A549 (cell line): ENCODE results near the gene ASTL. TPM values are rescaled to one million over a fixed set of nuclear protein-coding genes. Genes with fewer than 3 reads are reported as not detected.

Source experiments
- ATAC-seq, 2 experiments: fragments of 200-7000 bp in 1 of 2; fragments of >200 bp in 1 of 2; cut with Nextera tagmentation in 1 of 2; cut with Tn5 transposase in 1 of 2; 3 replicates each; pipeline versions ENCODE4 v1.8.0 to v1.9.1; 2018 to 2020; ENCODE audit warnings: mild to moderate bottlenecking in 1 of 2, moderate library complexity in 1 of 2
- CTCF ChIA-PET: fragments of 300-600 bp; sonication (Branson Sonifier 250); formaldehyde crosslinking; extraction: SDS; loops from one replicate; lab custom pipeline; 2021; ENCODE audit warnings: antibody characterized with exemption, inconsistent platforms; lab: Yijun Ruan, JAX
- POLR2A ChIA-PET: fragments of 350-600 bp; formaldehyde crosslinking; extraction: SDS; loops from one replicate; lab custom pipeline; 2021; ENCODE audit warnings: antibody characterized with exemption, inconsistent platforms; lab: Yijun Ruan, JAX
- DNase-seq, 2 experiments: peaks; one replicate each; pipeline versions ENCODE4 v3.0.0 to v3.0.0-alpha.2; 2011 to 2016; ENCODE audit warnings: low read depth in 1 of 2, low spot score in 1 of 2
- FAIRE-seq: peaks from 2 replicates; lab custom pipeline; 2011; peaks lifted over from hg19 to GRCh38; lab: Jason Lieb, UNC
- H3K27ac ChIP-seq, 2 experiments: fragments of >200 bp; sonication (Bioruptor Twin); formaldehyde crosslinking; 3 replicates each; pipeline ENCODE4 v1.5.1; 2016 to 2017
- H3K4me1 ChIP-seq: fragments of >200 bp; sonication (Bioruptor Twin); formaldehyde crosslinking; 3 replicates; pipeline ENCODE4 v1.6.1; 2016
- H3K4me2 ChIP-seq: fragments of >200 bp; sonication (Bioruptor Twin); formaldehyde crosslinking; 3 replicates; pipeline ENCODE4 v1.6.1; 2016
- H3K4me3 ChIP-seq: fragments of >200 bp; sonication (Bioruptor Twin); formaldehyde crosslinking; 3 replicates; pipeline ENCODE4 v1.5.1; 2016
- H3K9me3 ChIP-seq: fragments of >200 bp; sonication (Bioruptor Twin); formaldehyde crosslinking; 3 replicates; pipeline ENCODE4 v1.6.1; 2016
- ATOH8 ChIP-seq: fragments of 250-450 bp; sonication (Bioruptor Pico); IDR thresholded peaks from 2 replicates; pipeline ENCODE4 v1.5.0; 2020; ENCODE audit warnings: low read depth, mild to moderate bottlenecking, moderate library complexity
- CEBPB ChIP-seq, 2 experiments: fragments of >200 bp in 1 of 2; sonication (Bioruptor Twin) in 1 of 2; formaldehyde crosslinking in 1 of 2; IDR thresholded peaks; 2 replicates each; pipeline ENCODE4 v1.6.1; 2012 to 2016
- EHF ChIP-seq: fragments of 250-450 bp; sonication (Bioruptor Pico); IDR thresholded peaks from 2 replicates; pipeline ENCODE4 v1.5.0; 2020; ENCODE audit warnings: mild to moderate bottlenecking
- ESRRA ChIP-seq: fragments of 150-350 bp; IDR thresholded peaks from 2 replicates; pipeline ENCODE4 v1.6.1; 2014; ENCODE audit warnings: mild to moderate bottlenecking, low read length, borderline replicate concordance
- FOSL2 ChIP-seq, 2 experiments: fragments of 450-650 bp in 1 of 2; fragments of >200 bp in 1 of 2; sonication (Bioruptor Twin) in 1 of 2; formaldehyde crosslinking; IDR thresholded peaks; 2 replicates each; pipeline versions ENCODE4 v1.5.0 to v1.6.1; 2016 to 2020; ENCODE audit warnings: mild to moderate bottlenecking in 1 of 2, moderate library complexity in 1 of 2
- HDAC2 ChIP-seq: fragments of 200-600 bp; sonication (generic); IDR thresholded peaks from 2 replicates; pipeline ENCODE4 v1.6.1; 2016
- HES2 ChIP-seq: fragments of >200 bp; sonication (Bioruptor Twin); formaldehyde crosslinking; IDR thresholded peaks from 2 replicates; pipeline ENCODE4 v1.6.1; 2016
- HEYL ChIP-seq: fragments of 250-450 bp; sonication (Bioruptor Pico); IDR thresholded peaks from 2 replicates; pipeline ENCODE4 v1.8.0; 2021; ENCODE audit warnings: mild to moderate bottlenecking, moderate library complexity
- HMGXB4 ChIP-seq: fragments of 250-450 bp; sonication (Bioruptor Pico); IDR thresholded peaks from 2 replicates; pipeline ENCODE4 v1.5.0; 2021; ENCODE audit warnings: mild to moderate bottlenecking, moderate library complexity, borderline replicate concordance
- HOXA7 ChIP-seq: fragments of 250-450 bp; sonication (Bioruptor Pico); IDR thresholded peaks from 2 replicates; pipeline ENCODE4 v1.5.0; 2020; ENCODE audit warnings: mild to moderate bottlenecking, moderate library complexity
- JUN ChIP-seq, 2 experiments: fragments of >200 bp; sonication (Bioruptor Twin); formaldehyde crosslinking; IDR thresholded peaks; 2 replicates in 1 of 2; 3 replicates in 1 of 2; pipeline ENCODE4 v1.6.1; 2016 to 2017
- JUNB ChIP-seq: fragments of >200 bp; sonication (Bioruptor Twin); formaldehyde crosslinking; IDR thresholded peaks from 2 replicates; pipeline ENCODE4 v1.6.1; 2016
- KDM1A ChIP-seq: fragments of 200-600 bp; sonication (generic); IDR thresholded peaks from 2 replicates; pipeline ENCODE4 v1.6.1; 2016; ENCODE audit warnings: low read depth, mild to moderate bottlenecking
- KDM5A ChIP-seq: fragments of 200-600 bp; sonication (generic); IDR thresholded peaks from 2 replicates; pipeline ENCODE4 v1.6.1; 2016; ENCODE audit warnings: antibody characterized with exemption, mild to moderate bottlenecking
- MYC ChIP-seq: IDR thresholded peaks from 2 replicates; pipeline ENCODE4 v1.6.1; 2012; ENCODE audit warnings: mild to moderate bottlenecking, inconsistent platforms, low read length, improper control_type of control experiment, borderline replicate concordance
- NFE2L2 ChIP-seq: fragments of 150-350 bp; conservative IDR thresholded peaks from 2 replicates; pipeline ENCODE4 v1.6.1; 2014; ENCODE audit warnings: low read length
- PHF8 ChIP-seq: fragments of 200-600 bp; sonication (generic); IDR thresholded peaks from 2 replicates; pipeline ENCODE4 v1.6.1; 2016; ENCODE audit warnings: low read depth, mild to moderate bottlenecking, antibody characterized with exemption, moderate library complexity, borderline replicate concordance
- POLR2A ChIP-seq: IDR thresholded peaks from 2 replicates; pipeline ENCODE4 v1.6.1; 2012; ENCODE audit warnings: mild to moderate bottlenecking, low read length
- RARB ChIP-seq: fragments of 250-450 bp; sonication (Bioruptor Pico); IDR thresholded peaks from 2 replicates; pipeline ENCODE4 v1.8.0; 2021; ENCODE audit warnings: mild to moderate bottlenecking, moderate library complexity
- RCOR1 ChIP-seq: fragments of 150-350 bp; IDR thresholded peaks from 2 replicates; pipeline ENCODE4 v1.6.1; 2014; ENCODE audit warnings: antibody characterized with exemption, low read length, low read depth
- RFX5 ChIP-seq: fragments of 450-650 bp; IDR thresholded peaks from 2 replicates; pipeline ENCODE4 v1.7.1; 2014; ENCODE audit warnings: antibody characterized with exemption, mild to moderate bottlenecking, moderate library complexity
- RNF2 ChIP-seq: fragments of 200-600 bp; sonication (generic); IDR thresholded peaks from 2 replicates; pipeline ENCODE4 v1.6.1; 2016; ENCODE audit warnings: low read depth, mild to moderate bottlenecking, antibody characterized with exemption, moderate library complexity, borderline replicate concordance
- SREBF2 ChIP-seq: fragments of 450-650 bp; IDR thresholded peaks from 2 replicates; pipeline ENCODE4 v1.6.1; 2014; ENCODE audit warnings: mild to moderate bottlenecking, moderate library complexity
- ZC3H11A ChIP-seq: fragments of 450-650 bp; IDR thresholded peaks from 2 replicates; pipeline ENCODE4 v1.6.1; 2014; ENCODE audit warnings: antibody characterized with exemption, mild to moderate bottlenecking
- ZNF302 ChIP-seq: fragments of 250-450 bp; sonication (Bioruptor Pico); IDR thresholded peaks from 2 replicates; pipeline ENCODE4 v1.9.0; 2021; ENCODE audit warnings: inconsistent platforms, mild to moderate bottlenecking, moderate library complexity
- ZSCAN20 ChIP-seq: fragments of 250-450 bp; sonication (Bioruptor Pico); IDR thresholded peaks from 2 replicates; pipeline ENCODE4 v1.8.0; 2022; ENCODE audit warnings: mild to moderate bottlenecking, moderate library complexity
- WGBS: methylation state at CpG from one replicate; pipeline ENCODE4 v1.1.6; 2017; ENCODE audit errors: missing lambda C conversion rate; 5-methylcytosine and 5-hydroxymethylcytosine counted together
- polyA plus RNA-seq, 4 experiments: library from polyadenylated mRNA; depleted of rRNA in 3 of 4; stranded (reverse); fragments of >200 nt; fragmentation: RNase III in 1 of 4; extraction: RNeasy Plus Mini Kit Qiagen cat#74134 plus additional on column Dnase treatment in 1 of 4; gene quantifications; 2 replicates in 3 of 4; 3 replicates in 1 of 4; pipeline ENCODE4 v1.2.3, GENCODE V29; 2011 to 2017
- TF ChIP-seq, protein P1 (sequence below): fragments of >200 bp; sonication (Bioruptor Twin); formaldehyde crosslinking; IDR thresholded peaks from 3 replicates; pipeline ENCODE4 v1.5.1; 2016

The ASTL gene
- polyA plus RNA-seq, 2 of the 4 experiments (the other 2 are of a cell fraction), result not detected

GRCh38 chr2:96134421-96134820 lies 3.9 kb downstream of the ASTL start:
- TF ChIP-seq HEYL (CRISPR knock-in tag) (no peak), HOXA7 (CRISPR knock-in tag) (no peak), NFE2L2 (no peak), JUNB (no peak), RNF2 (no peak), RFX5 (no peak), JUN (IDR thresholded peaks at IDR 0.05) (no peak), POLR2A (no peak), RARB (CRISPR knock-in tag) (no peak), HMGXB4 (CRISPR knock-in tag) (no peak), ZC3H11A (no peak), FOSL2 (IDR thresholded peaks at IDR 0.05) (no peak), FOSL2 (CRISPR knock-in tag; IDR thresholded peaks at IDR 0.05) (no peak), RCOR1 (no peak), KDM1A (no peak), PHF8 (no peak), HDAC2 (no peak)
- ATAC-seq, result no peak
- Histone ChIP-seq H3K9me3 (no peaks in the 10 kb centered on the region), H3K4me2 (no peak overlapping the region), H3K27ac (no peak overlapping the region), H3K4me3 (no peak overlapping the region), H3K4me1 (no peaks in the 10 kb centered on the region)
- DNase-seq, result no peak
- 42% methylated on average over 9 of the region's 11 CpGs for WGBS
- POLR2A ChIA-PET, result no interaction called here
- FAIRE-seq, result no peak
- CTCF ChIA-PET, result no interaction called here

DNA sequence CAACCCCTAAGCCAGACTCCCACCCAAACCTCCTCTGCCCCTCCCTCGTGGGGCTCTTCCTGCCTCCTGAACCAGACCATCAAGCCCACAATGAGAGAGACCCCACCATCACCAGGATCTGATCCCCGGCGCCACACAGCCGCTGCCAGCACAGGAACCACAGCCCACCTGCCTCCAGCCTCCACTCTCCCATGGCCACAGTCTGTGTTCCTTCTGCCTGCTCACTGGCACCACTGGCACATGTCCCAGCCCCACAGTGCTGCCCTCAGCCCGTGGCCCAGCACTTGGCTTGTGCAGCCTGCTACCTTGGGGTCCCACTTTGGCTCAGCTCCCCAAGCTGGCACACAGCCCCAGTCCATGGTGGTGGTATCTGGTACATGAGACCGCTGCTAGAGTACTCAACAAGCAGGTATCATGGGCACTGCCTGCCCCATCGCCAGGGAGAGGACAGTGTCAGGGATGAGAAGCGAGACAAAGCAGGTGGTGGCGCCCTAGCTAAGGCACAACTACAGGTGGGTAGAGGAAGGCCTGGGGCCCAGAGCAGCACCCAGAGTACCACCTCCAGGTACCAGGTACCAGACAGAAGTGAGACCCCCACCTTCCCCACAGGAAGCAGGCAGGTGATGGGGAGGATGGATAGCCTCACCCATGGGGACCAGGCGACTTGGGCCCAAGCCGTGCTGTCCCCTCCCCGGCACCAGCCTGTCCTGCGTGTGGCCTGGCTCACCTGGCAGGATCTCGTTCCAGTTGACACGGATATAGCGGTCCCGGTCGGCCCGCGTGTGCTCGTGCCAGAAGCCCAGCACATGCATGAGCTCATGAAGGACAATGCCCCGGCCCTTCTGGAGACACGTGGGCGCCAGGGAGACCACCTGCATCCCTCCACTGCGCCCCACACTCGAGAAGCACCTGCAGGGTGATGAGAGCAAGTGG lies 6.2 kb downstream of the ASTL start:
- CTCF ChIA-PET, result interaction anchor here (1.4 to 2.2 kb wide), 2 partner anchors 14 to 42 kb away, joined by 4 to 8 read pairs; no protein-coding TSS in a partner anchor
- H3K4me1 ChIP-seq, result no peaks in the 10 kb centered on the region
- no peak overlapping the region for H3K4me3 ChIP-seq
- POLR2A ChIA-PET, result no interaction called here
- no peaks in the 10 kb centered on the region for H3K9me3 ChIP-seq
- DNase-seq (no peak), ATAC-seq (no peak), FAIRE-seq (no peak)
- TF ChIP-seq SREBF2, result no peak
- TF ChIP-seq ZSCAN20 (CRISPR knock-in tag), result no peak
- no peak for TF ChIP-seq RCOR1
- TF ChIP-seq EHF (CRISPR knock-in tag), result no peak
- TF ChIP-seq KDM5A, result no peak
- no peak for TF ChIP-seq ATOH8 (CRISPR knock-in tag)
- no peak for TF ChIP-seq ESRRA
- no peak for TF ChIP-seq HES2
- TF ChIP-seq MYC, result no peak
- no peak for TF ChIP-seq ZNF302 (CRISPR knock-in tag)
- no peak for TF ChIP-seq CEBPB (IDR thresholded peaks at IDR 0.05)
- TF ChIP-seq, protein P1, sequence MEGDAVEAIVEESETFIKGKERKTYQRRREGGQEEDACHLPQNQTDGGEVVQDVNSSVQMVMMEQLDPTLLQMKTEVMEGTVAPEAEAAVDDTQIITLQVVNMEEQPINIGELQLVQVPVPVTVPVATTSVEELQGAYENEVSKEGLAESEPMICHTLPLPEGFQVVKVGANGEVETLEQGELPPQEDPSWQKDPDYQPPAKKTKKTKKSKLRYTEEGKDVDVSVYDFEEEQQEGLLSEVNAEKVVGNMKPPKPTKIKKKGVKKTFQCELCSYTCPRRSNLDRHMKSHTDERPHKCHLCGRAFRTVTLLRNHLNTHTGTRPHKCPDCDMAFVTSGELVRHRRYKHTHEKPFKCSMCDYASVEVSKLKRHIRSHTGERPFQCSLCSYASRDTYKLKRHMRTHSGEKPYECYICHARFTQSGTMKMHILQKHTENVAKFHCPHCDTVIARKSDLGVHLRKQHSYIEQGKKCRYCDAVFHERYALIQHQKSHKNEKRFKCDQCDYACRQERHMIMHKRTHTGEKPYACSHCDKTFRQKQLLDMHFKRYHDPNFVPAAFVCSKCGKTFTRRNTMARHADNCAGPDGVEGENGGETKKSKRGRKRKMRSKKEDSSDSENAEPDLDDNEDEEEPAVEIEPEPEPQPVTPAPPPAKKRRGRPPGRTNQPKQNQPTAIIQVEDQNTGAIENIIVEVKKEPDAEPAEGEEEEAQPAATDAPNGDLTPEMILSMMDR, result no peak
- WGBS, result 55% methylated on average over 13 of the region's 26 CpGs
- H3K4me2 ChIP-seq, result no peak overlapping the region
- no peak overlapping the region for H3K27ac ChIP-seq
